ENCODE measurements around the gene TLX1.
"Not testable (repeated sequence)": the region's sequence is repeated elsewhere in the genome, so short reads cannot be mapped to it uniquely, and the experiment has no call there.

Gene TLX1

GRCh38 chr10:101152316-101152715, 21.2 kb downstream of the TLX1 start:
- no peak for DNase-seq (ENCODE audit: low read depth)

GRCh38 chr10:101154506-101154905, 23.4 kb downstream of the TLX1 start:
- DNase-seq (ENCODE audit: low read depth): not testable (repeated sequence)

- no peak for DNase-seq (ENCODE audit: low read depth)
These were observed 24.8 kb downstream of the TLX1 start for GRCh38 chr10:101155896-101156295.

GRCh38 chr10:101157756-101158458, 26.8 kb downstream of the TLX1 start:
- DNase-seq (ENCODE audit: low read depth): no peak

GRCh38 chr10:101158459-101159058, 27.5 kb downstream of the TLX1 start:
- DNase-seq (ENCODE audit: low read depth): no peak

GRCh38 chr10:101161494-101162299, 30.6 kb downstream of the TLX1 start:
- DNase-seq (ENCODE audit: low read depth): peak; percentile 52

- no peak for DNase-seq (ENCODE audit: low read depth)
These were observed 31.6 kb downstream of the TLX1 start for GRCh38 chr10:101162677-101163076.

GRCh38 chr10:101164020-101164419, 32.9 kb downstream of the TLX1 start:
- no peak for DNase-seq (ENCODE audit: low read depth)

GRCh38 chr10:101165736-101166135, 34.6 kb downstream of the TLX1 start:
- DNase-seq (ENCODE audit: low read depth): no peak

- no peak for DNase-seq (ENCODE audit: low read depth)
These were observed 35.3 kb downstream of the TLX1 start for GRCh38 chr10:101166430-101166829.

- DNase-seq (ENCODE audit: low read depth): no peak
These were observed 41.6 kb downstream of the TLX1 start for GRCh38 chr10:101172741-101173140.

GRCh38 chr10:101174319-101174718, 43.2 kb downstream of the TLX1 start:
- DNase-seq (ENCODE audit: low read depth): no peak

GRCh38 chr10:101176577-101176976, 45.5 kb downstream of the TLX1 start:
- DNase-seq (ENCODE audit: low read depth): no peak

GRCh38 chr10:101182936-101183335, 51.8 kb downstream of the TLX1 start:
- DNase-seq (ENCODE audit: low read depth): no peak

GRCh38 chr10:101183458-101184183, 52.5 kb downstream of the TLX1 start:
- DNase-seq (ENCODE audit: low read depth): no peak
